GM23248 (cell line): ENCODE measurements around the gene RBMX.

Experiments
- EZH2 ChIP-seq: fragments of 200-600 bp; sonication (generic); IDR thresholded peaks from 2 replicates; pipeline ENCODE4 v1.6.1; 2018; ENCODE audit warnings: antibody characterized with exemption, mild to moderate bottlenecking; ENCODE audit not compliant: insufficient read depth, poor library complexity, severe bottlenecking
- EZH2phosphoT487 ChIP-seq: fragments of 200-600 bp; sonication (generic); IDR thresholded peaks from 2 replicates; pipeline ENCODE4 v1.6.1; 2018; ENCODE audit warnings: antibody characterized with exemption, moderate library complexity, mild to moderate bottlenecking, low read depth; ENCODE audit not compliant: insufficient read depth

DNA sequence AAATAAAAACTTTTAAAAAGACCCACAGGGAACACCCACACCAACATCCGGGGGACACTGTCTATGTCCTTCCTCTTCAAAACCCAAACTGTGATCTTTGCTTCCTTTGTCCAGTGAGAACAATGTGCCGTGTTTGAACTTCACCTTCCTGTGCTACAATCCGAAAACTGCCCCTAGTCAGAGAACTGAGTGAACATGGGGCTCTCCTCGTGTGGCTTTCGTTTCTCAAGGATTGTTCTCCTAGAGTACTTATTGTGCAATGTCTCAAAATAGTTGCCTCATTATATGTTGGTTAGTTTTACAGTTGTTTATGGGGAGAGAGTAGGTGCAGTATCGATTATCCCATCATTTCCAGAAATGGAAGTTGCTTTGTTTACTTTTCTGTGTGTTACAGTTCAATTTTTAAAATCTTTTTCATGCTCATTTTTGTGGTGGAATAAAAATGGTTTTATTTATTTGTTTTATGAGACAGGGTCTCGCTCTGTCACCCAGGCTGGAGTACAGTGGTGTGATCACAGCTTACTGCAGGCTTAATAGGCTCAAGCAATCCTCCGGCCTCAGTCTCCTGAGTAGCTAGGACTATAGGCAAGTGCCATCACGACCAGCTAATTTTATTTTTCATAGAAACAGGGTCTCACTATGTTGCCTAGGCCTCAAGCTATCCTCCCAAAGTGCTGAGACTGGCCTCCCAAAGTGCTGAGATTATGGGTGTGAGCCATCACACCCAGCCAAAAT, 29.9 kb downstream of the RBMX start:
- TF ChIP-seq EZH2 (no peak), EZH2phosphoT487 (no peak)
